Activated CD4-positive, alpha-beta T cell treated with anti-CD3 and anti-CD28 coated beads, Interleukin-2, amount 50 U/mL, for 4 hours (primary cell): Measurements from ENCODE around the gene ATP9B.
"Not testable (repeated sequence)": the region's sequence is repeated elsewhere in the genome, so short reads cannot be mapped to it uniquely, and the experiment has no call there.

Source experiments
- DNase-seq, 2 experiments: peaks; one replicate each; pipeline ENCODE4 v3.0.0-alpha.2; 2020

ATP9B gene

DNA sequence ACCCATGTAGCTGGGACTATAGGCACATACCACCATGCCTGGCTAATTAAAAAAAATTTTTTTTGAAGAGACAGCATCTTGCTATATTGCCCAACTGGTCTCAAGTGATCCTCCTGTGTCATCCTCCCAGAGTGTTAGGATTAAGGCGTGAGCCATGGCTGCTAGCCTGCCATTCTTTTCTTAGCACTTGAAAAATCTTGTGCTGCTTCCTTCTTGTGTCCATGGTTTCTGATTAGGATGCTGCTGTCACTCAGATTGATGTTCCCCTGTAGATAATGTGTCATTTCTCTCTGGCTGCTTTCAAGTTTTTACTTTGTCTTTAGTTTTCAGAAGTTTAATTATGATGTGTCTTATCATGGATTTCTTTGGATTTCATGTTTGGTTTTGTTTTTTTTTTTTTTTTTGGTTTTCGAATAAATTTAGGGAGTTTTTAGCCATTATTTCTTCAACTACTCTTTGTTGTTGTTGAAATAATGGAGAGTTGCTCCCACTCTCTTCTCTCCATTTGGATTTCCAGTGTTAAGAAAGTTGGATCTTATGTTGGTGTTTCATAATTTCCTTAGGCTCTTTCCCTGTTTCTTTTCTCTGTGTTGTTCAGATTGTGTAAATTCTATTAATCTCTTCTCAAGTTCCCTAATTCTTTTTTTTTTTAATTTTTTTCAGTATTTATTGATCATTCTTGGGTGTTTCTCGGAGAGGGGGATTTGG is 2.5 kb downstream of the ATP9B start:
- DNase-seq = no peak

DNA sequence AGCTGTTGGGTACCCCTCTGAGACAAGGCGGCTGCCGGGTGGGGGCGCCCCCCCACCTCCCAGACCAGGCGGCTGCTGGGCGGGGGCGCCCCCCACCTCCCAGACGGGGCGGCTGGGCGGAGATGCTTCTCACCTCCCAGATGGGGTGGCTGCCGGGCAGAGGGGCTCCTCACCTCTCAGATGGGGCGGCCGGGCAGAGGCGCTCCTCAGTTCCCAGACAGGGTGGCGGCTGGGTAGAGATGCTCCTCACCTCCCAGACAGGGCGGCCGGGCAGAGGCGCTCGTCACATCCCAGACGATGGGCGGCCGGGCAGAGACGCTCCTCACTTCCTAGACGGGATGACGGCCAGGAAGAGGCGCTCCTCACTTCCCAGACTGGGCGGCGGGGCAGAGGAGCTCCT is 3.5 kb downstream of the ATP9B start:
- DNase-seq = not testable (repeated sequence)

DNA sequence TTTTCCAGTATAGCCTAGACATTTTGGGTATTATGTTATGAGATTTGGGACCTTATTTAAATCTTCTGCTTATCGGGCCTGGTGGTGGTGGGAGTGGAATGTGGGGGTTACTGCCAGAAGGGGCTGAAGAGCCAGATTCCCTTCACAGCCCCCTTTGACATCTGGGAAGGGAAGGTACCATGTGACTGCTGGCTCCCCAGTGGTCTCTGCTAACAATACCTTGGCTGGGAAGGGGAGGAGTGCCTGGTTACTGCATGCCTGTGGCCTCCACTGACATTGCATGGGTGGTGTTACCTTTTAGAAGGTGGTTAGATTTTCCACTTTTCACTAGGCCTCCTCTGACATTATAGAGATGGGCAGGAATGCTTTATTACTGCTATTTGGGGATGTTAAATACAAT is 8.0 kb downstream of the ATP9B start:
- no peak for DNase-seq

DNA sequence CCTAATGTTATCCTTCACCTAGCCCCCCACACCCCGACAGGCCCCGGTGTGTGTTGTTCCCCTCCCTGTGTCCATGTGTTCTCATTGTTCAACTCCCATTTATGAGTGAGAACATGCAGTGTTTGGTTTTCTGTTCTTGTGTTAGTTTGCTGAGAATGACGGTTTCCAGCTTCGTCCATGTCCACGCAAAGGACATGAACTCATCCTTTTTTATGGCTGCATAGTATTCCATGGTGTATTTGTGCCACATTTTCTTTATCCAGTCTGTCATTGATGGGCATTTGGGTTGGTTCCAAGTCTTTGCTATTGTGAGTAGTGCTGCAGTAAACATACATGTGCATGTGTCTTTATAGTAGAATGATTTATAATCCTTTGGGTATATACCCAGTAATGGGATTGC is 9.6 kb downstream of the ATP9B start:
- not testable (repeated sequence) for DNase-seq

DNA sequence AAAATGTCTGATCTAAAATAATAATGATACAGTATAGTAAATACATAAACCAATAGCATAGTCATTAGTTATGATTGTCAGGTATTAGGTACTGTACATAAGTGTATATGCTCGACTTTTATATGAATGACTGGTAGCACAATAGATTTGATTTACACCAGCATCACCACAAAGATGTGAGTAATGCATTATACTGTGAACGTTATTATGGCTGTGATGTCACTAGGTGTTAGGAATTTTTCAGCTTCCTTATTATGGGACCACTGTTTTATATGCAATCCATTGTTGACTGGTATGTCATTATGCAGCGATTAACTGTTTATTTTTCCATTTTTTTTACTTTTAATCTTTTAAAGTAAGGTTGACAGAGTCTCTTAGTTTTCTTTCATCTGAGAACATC is 23.7 kb downstream of the ATP9B start:
- DNase-seq = no peak

DNA sequence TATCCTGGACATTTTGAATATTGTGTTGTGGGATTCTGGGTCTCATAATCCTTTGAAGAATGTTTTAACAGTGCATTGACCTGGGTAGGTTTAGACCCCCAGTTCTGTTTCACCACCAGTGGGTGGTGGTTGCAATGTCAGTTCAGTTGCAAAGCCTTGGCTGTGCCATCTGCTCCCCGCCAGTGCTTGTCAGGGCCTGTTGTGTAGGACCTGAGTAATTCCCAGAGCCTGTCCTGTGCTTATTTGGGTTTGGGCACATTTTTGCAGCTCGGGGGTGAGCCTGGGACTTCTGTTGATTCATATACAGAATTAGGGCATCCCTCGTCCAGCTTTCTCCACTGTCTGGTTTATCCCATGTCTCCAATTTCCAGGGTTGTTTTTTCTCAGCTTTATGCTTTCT is 24.8 kb downstream of the ATP9B start:
- DNase-seq = no peak

DNA sequence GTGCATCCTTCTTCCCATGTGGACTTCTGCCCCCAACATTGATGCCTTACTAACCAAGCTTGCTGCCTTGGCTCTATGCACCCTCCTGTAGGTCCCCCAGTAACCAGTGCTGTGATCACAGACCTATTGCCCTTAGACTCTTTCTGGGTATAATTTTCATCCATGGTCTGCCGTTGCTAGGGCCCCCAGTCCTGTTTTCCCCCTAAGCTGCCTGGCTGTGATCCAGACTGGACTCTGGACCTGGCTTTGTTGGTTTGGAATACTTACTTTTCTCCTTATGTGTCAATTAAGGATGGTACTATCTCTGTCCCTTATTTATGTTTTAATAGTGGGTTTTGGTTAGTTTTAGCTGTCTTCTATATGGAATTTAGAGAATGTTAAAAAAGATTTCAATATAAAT is 26.0 kb downstream of the ATP9B start:
- no peak for DNase-seq

DNA sequence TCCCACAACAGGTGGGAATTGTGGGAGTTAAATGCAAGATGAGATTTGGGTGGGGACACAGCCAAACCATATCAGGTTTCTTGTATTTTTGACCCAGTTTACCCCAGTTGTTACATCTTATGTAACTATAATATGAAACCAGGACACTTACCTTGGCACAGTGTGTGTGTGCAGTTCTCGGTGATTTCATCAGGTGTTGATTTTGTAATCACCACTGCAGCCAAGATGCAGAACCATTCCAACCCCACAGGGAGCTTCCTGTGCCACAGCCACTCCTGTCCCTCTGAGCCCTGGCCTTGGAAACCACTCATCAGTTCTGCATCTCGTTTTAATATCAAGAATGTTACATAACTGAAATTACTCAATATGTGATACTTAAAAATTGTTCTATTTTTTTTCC is 31.8 kb downstream of the ATP9B start:
- DNase-seq = no peak

DNA sequence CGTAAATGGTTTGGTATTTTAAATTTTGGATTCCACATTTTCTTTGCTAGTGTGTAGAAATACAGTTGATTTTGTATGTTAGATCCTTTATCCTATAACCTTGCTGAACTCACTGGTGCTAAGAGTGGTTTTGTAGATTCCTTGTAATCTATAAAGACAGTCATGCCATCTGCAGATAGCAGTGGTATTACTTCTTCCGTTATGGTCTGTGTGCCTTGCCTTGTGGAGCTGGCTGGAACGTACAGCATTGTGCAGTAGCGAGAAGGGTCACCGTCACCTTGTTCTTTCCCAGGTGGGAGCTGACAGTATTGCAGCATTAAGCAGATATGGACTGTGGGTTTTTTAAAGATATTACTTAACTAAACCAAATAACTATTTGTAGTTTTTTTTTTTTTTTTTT is 33.7 kb downstream of the ATP9B start:
- no peak for DNase-seq

DNA sequence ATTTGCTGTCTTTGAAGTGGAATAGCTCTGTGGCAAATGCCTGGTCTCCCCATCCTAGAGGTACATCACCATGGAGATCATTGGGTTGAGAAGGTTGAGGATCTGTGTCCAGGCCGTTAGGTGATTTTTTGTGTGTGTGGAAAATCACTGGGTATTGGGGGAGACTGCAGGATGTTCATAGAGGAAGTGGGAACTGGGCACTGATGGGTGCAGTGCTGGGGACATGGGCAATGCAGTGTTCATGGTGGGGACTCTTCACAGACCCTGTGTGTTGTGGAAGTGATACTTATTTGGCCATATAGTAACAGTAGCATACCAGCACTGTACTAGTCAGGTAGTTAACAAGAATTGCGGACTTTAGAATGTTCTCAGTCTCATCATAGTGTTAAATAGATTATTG is 34.9 kb downstream of the ATP9B start:
- no peak for DNase-seq

DNA sequence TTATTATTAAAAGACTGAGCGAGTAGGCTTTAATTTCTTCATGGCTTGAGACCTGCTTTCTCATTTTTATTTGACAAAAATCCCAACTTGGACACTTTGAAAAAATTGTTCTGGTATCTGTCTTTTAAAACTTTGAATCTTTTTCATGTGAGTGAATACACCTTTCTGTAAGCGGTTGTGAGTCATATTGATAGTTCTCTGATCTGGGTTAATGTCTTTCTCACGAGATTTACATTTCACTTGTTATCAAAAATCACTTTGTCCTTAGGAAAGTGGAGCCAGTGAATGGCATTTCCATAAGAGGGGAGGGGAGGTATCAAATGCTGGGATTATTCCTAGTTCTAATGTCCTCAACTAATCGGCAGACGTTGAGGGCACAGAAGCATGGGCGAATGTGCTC is 36.3 kb downstream of the ATP9B start:
- DNase-seq = no peak

DNA sequence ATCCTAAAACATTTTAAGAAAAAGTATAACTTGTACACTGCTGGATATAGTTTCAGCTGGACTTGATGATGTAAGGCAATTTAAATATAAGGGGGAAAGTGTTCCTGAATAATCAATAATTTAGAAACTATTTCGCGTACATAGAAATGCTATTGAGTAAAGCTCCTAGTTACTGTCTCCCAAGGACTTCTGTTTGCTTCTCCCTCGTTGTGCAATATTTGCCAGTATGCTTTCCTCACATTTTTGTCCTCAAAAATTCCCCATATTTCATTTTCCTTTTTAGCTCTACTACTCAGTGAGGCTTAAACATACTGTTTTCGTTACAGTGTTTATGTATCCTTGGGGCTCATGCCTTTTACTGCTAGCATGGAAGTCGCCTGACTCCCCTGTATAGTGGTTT is 36.9 kb downstream of the ATP9B start:
- DNase-seq = no peak

DNA sequence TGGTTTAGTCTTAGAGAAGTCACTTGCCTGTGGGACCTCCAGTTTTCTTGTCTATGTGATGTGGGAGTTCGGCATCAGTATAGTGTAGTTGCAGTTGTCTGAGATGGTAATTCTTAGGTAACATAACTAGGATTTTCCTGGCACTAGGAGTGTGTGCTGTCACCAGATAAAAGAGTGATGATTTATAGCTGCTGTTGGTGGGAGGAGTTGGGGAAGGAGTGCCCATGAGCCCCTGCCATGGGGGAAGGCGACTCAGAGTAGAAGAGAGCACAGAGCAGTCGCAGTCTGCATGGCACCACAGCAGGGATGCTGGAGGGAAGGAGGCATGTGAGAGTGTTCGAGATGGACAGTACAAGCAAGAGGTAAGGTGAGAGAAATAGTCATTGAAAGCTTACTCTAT is 38.7 kb downstream of the ATP9B start:
- DNase-seq = no peak

DNA sequence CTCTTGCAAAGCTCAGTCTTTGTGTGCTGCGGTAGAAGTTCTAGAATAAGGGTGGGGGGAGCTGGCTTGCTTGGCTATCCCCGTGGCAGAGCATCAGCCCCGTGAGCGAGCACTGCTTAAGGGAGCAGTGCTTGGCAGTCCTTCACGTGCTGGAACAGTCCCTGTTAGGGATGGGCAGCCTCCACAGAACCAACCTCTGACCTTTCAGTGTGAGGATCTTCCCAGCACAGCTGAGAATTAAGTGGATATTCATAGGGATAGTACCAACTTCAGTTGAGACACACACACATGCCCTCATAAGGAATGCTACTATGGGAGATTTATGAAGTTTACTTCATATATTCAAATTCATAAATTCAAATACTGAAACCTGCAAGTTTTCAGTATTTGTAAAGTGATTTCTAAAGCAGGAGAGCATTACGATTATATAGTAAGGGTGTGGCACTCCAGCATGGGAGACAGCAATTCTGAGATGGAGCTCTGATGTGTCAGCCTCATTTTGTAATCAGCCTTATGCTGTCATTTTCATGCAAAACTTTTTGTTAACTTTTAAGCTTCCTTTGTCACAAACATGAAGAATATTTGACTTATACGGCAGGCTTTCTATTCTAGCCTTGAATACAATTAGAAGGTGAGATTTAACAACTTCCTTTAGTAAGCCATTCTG is 39.5 kb downstream of the ATP9B start:
- DNase-seq = no peak

DNA sequence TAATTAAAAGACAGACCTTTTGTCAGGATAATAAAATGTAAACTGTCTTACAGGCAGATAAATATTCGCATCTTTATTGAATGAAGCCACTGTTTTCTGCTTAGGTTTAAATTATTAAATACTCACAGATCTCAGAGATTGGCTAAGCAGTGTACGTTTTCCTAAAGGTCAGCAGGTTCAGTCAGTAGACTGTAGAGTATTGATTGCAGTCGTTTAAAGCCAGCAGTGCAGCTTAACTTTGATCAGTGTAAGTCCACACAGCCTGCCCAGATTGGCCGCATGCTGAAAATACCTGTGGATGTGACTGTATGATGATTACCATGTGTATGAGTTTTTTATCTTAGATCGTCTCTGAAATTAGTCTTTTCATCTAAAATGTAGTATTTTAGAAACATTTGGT is 42.3 kb downstream of the ATP9B start:
- DNase-seq = no peak

DNA sequence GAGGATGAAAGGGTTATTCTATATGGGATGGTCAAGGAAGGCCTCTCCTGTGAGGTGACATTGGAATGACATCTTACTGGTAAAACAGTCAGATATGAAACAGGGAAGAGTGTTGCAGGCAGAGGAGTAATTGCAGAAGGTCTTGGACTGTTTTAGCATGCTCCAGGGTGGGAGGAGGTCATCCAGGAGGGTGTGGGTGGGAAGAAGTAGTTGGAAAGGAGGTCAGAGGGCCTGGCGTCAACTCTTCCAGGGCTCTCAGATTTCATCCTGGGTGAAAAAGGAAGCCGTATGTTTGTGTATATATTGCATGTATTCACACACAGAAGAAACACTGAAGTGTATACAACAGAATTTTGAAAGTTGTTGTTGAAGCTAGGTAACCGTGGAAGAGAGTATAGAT is 48.2 kb downstream of the ATP9B start:
- no peak for DNase-seq

DNA sequence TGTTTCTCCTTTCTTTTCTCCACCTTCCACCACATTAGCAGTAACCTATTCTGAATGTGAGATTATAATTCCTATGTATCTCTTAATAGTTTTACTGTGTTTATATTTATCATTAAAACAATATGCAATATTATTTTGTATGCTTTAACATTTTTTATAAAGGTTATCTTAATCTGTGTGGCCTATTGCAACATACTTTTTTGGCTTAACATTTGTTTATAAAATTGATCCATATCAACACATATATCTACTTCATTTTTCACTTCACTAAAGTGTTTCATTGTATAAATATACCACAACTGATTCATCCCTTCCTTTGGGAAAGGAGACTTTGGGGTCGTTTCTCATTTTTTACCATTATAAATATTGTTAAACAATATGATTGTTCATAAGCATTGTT is 48.6 kb downstream of the ATP9B start:
- DNase-seq = no peak

DNA sequence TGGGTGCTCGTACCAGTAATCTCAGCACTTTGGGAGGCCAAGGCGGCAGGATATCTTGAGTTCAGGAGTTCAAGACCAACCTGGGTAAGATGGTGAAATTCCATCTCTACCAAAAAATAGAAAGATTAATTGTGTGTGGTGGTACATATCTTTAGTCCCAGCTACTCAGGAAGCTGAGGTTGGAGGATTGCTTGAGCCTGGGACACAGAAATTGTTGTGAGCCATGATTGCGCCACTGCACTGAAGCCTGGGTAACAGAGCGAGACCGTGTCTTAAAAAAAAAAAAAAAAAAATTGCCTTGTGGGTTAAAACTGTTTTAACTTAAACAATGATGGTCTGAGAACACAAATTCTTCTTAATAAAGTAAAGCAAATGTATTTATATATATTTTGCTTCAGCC is 49.6 kb downstream of the ATP9B start:
- DNase-seq = no peak

DNA sequence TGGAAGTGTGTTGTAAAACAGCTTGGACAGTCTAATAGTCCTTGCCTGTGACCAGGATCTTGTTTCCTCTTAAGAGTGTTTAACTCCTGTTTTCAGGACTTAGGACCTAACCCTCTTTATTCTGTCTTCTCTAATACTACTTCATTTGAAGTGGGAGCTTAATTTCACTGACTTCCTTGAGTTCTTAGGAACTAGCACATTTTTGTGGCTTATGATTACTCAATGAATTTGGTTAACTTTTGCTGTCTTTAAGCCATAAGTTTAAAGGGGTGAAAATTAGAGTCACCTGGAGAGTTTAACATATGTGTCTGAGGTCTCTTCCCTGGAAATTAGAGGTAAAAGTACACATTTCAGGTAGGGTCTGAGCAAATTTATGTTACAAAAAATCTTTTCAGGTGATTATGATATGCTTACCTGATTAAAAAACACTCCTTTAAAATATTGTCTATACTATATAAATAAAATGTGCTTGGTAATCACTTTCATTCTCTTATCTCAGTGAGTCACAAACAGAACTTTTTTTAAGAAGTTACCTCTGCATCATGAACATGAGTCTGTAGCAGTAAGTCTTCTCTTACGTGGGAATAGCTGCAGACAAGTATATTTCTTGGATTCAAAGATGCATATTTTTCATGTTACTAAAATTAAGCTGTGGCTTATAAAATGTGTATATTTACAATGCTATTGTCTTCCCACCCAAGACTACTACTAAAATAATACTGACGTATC is 52.7 kb downstream of the ATP9B start:
- DNase-seq = no peak

DNA sequence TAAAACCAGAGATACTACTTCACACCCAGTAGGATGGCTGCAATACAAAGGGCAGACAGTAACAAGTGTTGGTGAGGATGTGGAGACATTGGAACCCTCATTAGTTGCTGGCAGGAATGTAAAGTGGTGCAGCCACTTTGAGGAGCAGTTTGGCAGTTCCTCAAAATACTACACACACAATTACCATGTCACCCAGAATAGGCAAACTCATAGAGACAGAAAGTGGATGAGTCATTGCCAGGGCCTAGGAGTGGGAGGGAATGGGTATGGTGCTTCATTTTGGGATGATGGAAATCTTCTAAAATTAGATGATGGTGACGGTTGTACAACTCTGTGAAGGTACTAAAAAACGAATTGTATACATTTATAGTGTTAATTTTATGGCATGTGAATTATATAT is 54.8 kb downstream of the ATP9B start:
- no peak for DNase-seq

DNA sequence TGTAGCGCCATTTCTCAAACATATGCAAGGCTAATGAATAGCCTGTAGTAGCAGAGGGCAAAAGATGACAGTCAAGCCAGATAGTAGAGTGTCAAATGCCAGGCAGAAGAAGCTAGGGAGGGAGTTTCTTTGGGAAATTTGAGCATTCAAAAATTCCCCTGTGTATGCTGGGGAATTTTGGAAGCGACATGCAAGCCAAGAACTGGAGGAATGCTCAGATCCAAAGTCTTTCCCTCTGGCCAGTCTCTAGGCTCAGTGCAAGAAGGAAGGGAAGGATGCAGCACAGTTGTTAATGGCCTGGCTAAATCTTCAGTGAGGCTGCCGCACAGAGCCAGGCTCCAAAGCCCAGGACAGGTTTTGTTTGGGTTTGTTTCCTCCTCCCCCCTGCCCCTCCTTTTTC is 59.9 kb downstream of the ATP9B start:
- no peak for DNase-seq

DNA sequence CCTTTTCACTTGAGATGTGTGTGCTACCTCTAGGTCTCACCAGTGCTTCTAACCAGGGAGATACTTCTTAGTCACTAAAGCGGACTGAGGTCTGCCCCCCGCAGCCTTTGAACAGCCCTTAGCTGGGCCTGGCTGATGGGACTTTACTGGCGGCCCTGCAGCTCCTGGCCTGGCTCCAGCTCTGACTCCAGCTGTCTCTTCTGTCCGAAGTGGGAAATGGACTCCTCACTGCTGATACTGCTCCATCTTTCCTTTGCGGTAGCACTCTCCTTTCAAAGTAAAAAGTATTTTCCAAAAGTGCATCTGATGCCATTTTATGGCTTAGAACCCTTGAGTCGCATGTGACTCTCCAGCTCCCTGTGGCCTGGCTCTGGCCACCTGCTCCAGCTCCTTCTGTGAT is 64.5 kb downstream of the ATP9B start:
- no peak for DNase-seq

DNA sequence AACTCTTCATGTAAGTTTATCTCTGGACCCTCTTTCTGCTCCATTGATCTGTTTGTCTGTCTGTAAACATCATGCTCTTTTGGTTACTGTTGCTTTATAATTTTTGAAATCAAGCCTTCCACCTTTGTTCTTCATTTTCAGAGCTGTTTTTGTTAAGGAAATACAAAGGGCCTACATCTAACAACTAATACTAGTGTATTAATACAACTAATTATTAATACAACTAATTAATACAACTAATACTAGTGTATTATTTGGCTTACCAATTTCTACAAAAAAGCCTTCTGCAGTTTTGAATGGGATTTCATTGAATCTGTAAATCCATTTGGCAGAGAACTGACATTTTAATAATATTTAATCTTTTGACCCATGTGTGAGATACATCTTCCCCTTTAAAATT is 66.7 kb downstream of the ATP9B start:
- DNase-seq = no peak

DNA sequence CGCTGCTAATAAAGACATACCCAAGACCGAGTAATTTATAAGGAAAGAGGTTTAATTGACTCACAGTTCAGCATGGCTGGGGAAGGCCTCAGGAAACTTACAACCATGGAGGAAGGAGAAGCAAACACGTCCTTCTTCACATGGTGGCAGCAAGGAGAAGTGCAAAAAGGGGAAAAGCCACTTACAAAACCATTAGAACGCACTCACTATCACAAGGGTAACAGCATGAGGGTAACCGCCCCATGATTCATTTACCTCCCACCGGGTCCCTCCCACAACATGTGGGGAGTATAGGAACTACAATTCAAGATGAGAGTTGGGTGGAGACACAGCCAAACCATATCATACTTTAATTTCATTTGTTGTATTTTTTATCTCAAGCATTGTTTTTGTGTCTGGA is 67.5 kb downstream of the ATP9B start:
- no peak for DNase-seq
